ENCODE measurements around the gene TMCO6.

Gene TMCO6

GRCh38 chr5:140672455-140673186 lies 33.4 kb downstream of the TMCO6 start:
- Histone ChIP-seq H3K27ac (ENCODE audit: low read depth, low read length, poor library complexity, severe bottlenecking) (no peak overlapping the region), H3K4me1 (ENCODE audit: insufficient read depth, low read length, severe bottlenecking) (no peaks in the 10 kb centered on the region), H3K27me3 (ENCODE audit: insufficient read depth, low read length) (no peaks in the 10 kb centered on the region), H3F3A (ENCODE audit: insufficient read depth, low read length) (no peaks in the 10 kb centered on the region), H3K9ac (ENCODE audit: low read length) (no peak overlapping the region), H3K4me3 (ENCODE audit: low read depth, low read length, poor library complexity, severe bottlenecking) (no peak overlapping the region), H4K20me1 (ENCODE audit: insufficient read depth, low read length) (no peaks in the 10 kb centered on the region), H3K79me2 (ENCODE audit: insufficient read depth, low read length) (no peaks in the 10 kb centered on the region), H3K4me2 (ENCODE audit: low read length) (no peak overlapping the region), H3K9me2 (ENCODE audit: low read depth, low read length) (no peaks in the 10 kb centered on the region), H3K36me3 (ENCODE audit: insufficient read depth, low read length) (peaks cover 97% of the 10 kb centered on the region), H2AFZ (ENCODE audit: low read length) (no peak overlapping the region), H3K9me3 (ENCODE audit: low read length) (no peaks in the 10 kb centered on the region)
- TF ChIP-seq EZH2 (IDR thresholded peaks at IDR 0.05; ENCODE audit: borderline replicate concordance, low read length) (no peak), CTCF (IDR thresholded peaks at IDR 0.05; ENCODE audit: low read length) (no peak)

GRCh38 chr5:140673187-140673976 lies 34.1 kb downstream of the TMCO6 start, which contains the start of gene DND1:
Gene DND1, minus strand, starts transcription at chr5:140673576. Its CDS starts 34 bp downstream, at chr5:140673542.
- no peak within 1 kb of the TSS for H3K4me2 ChIP-seq (ENCODE audit: low read length)
- TF ChIP-seq CTCF (IDR thresholded peaks at IDR 0.05; ENCODE audit: low read length) (no peak), EZH2 (IDR thresholded peaks at IDR 0.05; ENCODE audit: borderline replicate concordance, low read length) (no peak)
- no peak within 1 kb of the TSS for H2AFZ ChIP-seq (ENCODE audit: low read length)
- no peaks in the 10 kb centered on the region for H4K20me1 ChIP-seq (ENCODE audit: insufficient read depth, low read length)
- no peaks in the 10 kb centered on the region for H3F3A ChIP-seq (ENCODE audit: insufficient read depth, low read length)
- no peaks in the 10 kb centered on the region for H3K9me2 ChIP-seq (ENCODE audit: low read depth, low read length)
- H3K27ac ChIP-seq (ENCODE audit: low read depth, low read length, poor library complexity, severe bottlenecking), result no peak within 1 kb of the TSS
- H3K27me3 ChIP-seq (ENCODE audit: insufficient read depth, low read length), result no peaks in the 10 kb centered on the region
- H3K9me3 ChIP-seq (ENCODE audit: low read length), result no peaks in the 10 kb centered on the region
- H3K4me3 ChIP-seq (ENCODE audit: low read depth, low read length, poor library complexity, severe bottlenecking), result no peak within 1 kb of the TSS
- no peak within 1 kb of the TSS for H3K9ac ChIP-seq (ENCODE audit: low read length)
- H3K79me2 ChIP-seq (ENCODE audit: insufficient read depth, low read length), result no peaks in the 10 kb centered on the region
- no peaks in the 10 kb centered on the region for H3K4me1 ChIP-seq (ENCODE audit: insufficient read depth, low read length, severe bottlenecking)
- H3K36me3 ChIP-seq (ENCODE audit: insufficient read depth, low read length), result peaks cover 92% of the 10 kb centered on the region

- TF ChIP-seq EZH2 (IDR thresholded peaks at IDR 0.05; ENCODE audit: borderline replicate concordance, low read length), result no peak
- TF ChIP-seq CTCF (IDR thresholded peaks at IDR 0.05; ENCODE audit: low read length), result no peak
- H4K20me1 ChIP-seq (ENCODE audit: insufficient read depth, low read length), result no peaks in the 10 kb centered on the region
- no peaks in the 10 kb centered on the region for H3F3A ChIP-seq (ENCODE audit: insufficient read depth, low read length)
- no peaks in the 10 kb centered on the region for H3K79me2 ChIP-seq (ENCODE audit: insufficient read depth, low read length)
- H3K4me1 ChIP-seq (ENCODE audit: insufficient read depth, low read length, severe bottlenecking), result no peaks in the 10 kb centered on the region
- H2AFZ ChIP-seq (ENCODE audit: low read length), result no peak overlapping the region
- no peaks in the 10 kb centered on the region for H3K9me2 ChIP-seq (ENCODE audit: low read depth, low read length)
- no peak overlapping the region for H3K27ac ChIP-seq (ENCODE audit: low read depth, low read length, poor library complexity, severe bottlenecking)
- H3K4me2 ChIP-seq (ENCODE audit: low read length), result no peak overlapping the region
- H3K27me3 ChIP-seq (ENCODE audit: insufficient read depth, low read length), result no peaks in the 10 kb centered on the region
- H3K4me3 ChIP-seq (ENCODE audit: low read depth, low read length, poor library complexity, severe bottlenecking), result no peak overlapping the region
- no peak overlapping the region for H3K9ac ChIP-seq (ENCODE audit: low read length)
- no peaks in the 10 kb centered on the region for H3K9me3 ChIP-seq (ENCODE audit: low read length)
- peaks cover 89% of the 10 kb centered on the region for H3K36me3 ChIP-seq (ENCODE audit: insufficient read depth, low read length)
Measured at GRCh38 chr5:140674211-140674610, 35.0 kb downstream of the TMCO6 start.
